ENCODE data around the gene GPR17. TPM values are rescaled to one million over a fixed set of nuclear protein-coding genes. Genes with fewer than 3 reads are reported as not detected.

GPR17 gene
- total and polyA plus RNA-seq, 2 experiments from 2014 or later: not detected

DNA sequence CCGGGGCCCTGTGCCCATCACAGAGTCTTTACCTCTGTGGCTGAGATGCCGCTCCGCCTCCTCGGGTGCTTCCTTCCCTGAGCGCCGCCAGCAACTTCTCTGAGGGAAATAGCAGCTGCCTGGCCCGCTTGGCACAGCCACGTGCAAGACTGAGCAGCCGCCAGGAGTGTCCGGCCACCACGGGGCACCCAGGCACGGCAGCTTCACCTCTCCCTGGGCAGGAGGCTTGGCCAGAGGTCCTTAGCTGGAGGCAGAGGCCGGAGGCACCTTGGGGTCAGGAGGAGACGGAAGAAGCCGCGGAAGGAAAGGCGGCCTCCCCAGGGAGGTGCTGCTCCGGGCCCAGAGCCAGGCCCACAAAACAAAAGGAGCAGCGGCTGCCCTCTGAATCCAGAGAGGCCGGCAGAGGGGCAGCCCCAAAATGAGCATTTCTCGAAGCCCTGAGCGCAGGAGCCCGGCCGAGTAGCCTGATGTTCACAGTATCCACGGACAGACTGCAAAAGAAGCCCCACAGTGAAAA is 35.4 kb downstream of the GPR17 start (continued):
- TF ChIP-seq, protein P1, sequence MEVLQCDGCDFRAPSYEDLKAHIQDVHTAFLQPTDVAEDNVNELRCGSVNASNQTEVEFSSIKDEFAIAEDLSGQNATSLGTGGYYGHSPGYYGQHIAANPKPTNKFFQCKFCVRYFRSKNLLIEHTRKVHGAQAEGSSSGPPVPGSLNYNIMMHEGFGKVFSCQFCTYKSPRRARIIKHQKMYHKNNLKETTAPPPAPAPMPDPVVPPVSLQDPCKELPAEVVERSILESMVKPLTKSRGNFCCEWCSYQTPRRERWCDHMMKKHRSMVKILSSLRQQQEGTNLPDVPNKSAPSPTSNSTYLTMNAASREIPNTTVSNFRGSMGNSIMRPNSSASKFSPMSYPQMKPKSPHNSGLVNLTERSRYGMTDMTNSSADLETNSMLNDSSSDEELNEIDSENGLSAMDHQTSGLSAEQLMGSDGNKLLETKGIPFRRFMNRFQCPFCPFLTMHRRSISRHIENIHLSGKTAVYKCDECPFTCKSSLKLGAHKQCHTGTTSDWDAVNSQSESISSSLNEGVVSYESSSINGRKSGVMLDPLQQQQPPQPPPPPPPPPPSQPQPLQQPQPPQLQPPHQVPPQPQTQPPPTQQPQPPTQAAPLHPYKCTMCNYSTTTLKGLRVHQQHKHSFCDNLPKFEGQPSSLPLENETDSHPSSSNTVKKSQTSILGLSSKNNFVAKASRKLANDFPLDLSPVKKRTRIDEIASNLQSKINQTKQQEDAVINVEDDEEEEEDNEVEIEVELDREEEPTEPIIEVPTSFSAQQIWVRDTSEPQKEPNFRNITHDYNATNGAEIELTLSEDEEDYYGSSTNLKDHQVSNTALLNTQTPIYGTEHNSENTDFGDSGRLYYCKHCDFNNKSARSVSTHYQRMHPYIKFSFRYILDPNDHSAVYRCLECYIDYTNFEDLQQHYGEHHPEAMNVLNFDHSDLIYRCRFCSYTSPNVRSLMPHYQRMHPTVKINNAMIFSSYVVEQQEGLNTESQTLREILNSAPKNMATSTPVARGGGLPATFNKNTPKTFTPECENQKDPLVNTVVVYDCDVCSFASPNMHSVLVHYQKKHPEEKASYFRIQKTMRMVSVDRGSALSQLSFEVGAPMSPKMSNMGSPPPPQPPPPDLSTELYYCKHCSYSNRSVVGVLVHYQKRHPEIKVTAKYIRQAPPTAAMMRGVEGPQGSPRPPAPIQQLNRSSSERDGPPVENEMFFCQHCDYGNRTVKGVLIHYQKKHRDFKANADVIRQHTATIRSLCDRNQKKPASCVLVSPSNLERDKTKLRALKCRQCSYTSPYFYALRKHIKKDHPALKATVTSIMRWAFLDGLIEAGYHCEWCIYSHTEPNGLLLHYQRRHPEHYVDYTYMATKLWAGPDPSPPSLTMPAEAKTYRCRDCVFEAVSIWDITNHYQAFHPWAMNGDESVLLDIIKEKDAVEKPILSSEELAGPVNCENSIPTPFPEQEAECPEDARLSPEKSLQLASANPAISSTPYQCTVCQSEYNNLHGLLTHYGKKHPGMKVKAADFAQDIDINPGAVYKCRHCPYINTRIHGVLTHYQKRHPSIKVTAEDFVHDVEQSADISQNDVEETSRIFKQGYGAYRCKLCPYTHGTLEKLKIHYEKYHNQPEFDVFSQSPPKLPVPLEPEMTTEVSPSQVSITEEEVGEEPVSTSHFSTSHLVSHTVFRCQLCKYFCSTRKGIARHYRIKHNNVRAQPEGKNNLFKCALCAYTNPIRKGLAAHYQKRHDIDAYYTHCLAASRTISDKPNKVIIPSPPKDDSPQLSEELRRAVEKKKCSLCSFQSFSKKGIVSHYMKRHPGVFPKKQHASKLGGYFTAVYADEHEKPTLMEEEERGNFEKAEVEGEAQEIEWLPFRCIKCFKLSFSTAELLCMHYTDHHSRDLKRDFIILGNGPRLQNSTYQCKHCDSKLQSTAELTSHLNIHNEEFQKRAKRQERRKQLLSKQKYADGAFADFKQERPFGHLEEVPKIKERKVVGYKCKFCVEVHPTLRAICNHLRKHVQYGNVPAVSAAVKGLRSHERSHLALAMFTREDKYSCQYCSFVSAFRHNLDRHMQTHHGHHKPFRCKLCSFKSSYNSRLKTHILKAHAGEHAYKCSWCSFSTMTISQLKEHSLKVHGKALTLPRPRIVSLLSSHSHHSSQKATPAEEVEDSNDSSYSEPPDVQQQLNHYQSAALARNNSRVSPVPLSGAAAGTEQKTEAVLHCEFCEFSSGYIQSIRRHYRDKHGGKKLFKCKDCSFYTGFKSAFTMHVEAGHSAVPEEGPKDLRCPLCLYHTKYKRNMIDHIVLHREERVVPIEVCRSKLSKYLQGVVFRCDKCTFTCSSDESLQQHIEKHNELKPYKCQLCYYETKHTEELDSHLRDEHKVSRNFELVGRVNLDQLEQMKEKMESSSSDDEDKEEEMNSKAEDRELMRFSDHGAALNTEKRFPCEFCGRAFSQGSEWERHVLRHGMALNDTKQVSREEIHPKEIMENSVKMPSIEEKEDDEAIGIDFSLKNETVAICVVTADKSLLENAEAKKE (CRISPR knock-in tag; IDR thresholded peaks at IDR 0.05): no peak
- TF ChIP-seq ZNF114 (CRISPR knock-in tag; IDR thresholded peaks at IDR 0.05) (no peak), NANOG (IDR thresholded peaks at IDR 0.05; ENCODE audit: borderline replicate concordance) (no peak), CREB1 (CRISPR knock-in tag; IDR thresholded peaks at IDR 0.05; ENCODE audit: low read depth) (no peak)
- TF ChIP-seq, protein P2, sequence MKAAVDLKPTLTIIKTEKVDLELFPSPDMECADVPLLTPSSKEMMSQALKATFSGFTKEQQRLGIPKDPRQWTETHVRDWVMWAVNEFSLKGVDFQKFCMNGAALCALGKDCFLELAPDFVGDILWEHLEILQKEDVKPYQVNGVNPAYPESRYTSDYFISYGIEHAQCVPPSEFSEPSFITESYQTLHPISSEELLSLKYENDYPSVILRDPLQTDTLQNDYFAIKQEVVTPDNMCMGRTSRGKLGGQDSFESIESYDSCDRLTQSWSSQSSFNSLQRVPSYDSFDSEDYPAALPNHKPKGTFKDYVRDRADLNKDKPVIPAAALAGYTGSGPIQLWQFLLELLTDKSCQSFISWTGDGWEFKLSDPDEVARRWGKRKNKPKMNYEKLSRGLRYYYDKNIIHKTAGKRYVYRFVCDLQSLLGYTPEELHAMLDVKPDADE (IDR thresholded peaks at IDR 0.05): no peak

DNA sequence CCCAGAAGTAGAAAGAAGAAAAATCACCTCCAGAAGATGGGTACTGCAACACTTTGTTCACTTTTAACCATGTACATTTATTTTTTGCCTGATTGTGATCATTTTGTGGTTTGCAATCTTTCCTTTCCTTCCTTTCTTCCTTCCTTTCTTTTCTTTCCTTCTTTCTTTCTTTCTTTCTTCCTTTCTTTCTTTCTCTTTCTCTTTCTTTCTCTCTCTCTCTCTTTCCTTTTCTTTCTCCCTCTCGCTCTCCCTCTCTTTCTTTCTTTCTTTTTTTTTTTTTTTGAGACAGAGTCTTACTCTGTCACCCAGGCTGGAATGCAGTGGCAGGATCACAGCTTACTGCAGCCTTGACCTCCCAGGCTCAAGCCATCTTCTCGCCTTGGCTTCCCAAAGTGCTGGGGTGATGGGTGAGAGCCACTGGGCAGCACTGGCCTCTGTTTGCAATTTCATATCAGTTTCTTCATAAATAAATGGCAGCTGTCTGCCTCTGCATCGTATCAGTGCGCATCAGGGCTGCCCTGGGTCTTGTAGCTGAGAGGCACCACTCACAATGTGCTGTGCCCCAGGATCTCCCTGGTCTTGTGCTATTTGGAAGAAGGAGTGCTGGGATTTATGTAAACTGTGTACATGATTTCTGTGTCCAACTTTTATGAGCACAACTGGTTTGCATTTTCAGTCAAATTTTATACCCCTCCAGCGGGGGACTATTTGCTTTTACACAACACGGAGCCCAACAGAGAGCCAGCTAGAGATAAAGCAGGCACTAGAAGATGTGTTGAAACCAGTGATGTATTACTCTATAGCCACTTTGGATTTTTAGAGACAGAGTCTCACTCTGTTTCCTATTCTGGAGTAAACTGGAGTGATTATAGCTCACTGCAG is 36.3 kb downstream of the GPR17 start:
- Histone ChIP-seq H3F3A (replicated peaks; ENCODE audit: low read depth) (no peaks in the 10 kb centered on the region), H3K9me2 (ENCODE audit: insufficient read depth) (no peaks in the 10 kb centered on the region), H3K4me2 (no peak overlapping the region), H3K27ac (ENCODE audit: low read depth) (no peak overlapping the region; the same call in 1 of the 2 replicates), H3K36me3 (ENCODE audit: insufficient read depth) (no peaks in the 10 kb centered on the region), H2AFZ (peak overlapping the region; percentile 43; the same call in 1 of the 2 replicates), H4K20me1 (replicated peaks; ENCODE audit: insufficient read depth) (no peaks in the 10 kb centered on the region), H3K79me2 (replicated peaks; ENCODE audit: insufficient read depth) (no peaks in the 10 kb centered on the region), H3K27me3 (ENCODE audit: insufficient read depth) (peaks cover 9% of the 10 kb centered on the region; the same call in 1 of the 2 replicates), H3K4me1 (ENCODE audit: insufficient read depth) (no peaks in the 10 kb centered on the region), H3K4me3 (no peak overlapping the region)
- Mint-ChIP-seq H3K9me3 (no peaks in the 10 kb centered on the region), H3K4me3 (no peak overlapping the region), H3K4me1 (peaks cover 2% of the 10 kb centered on the region; the same call in 1 of the 3 replicates), H3K36me3 (ENCODE audit: low read depth) (no peaks in the 10 kb centered on the region), H3K27ac (no peak overlapping the region), H3K27me3 (ENCODE audit: insufficient read depth, low read depth, poor library complexity) (peaks cover 10% of the 10 kb centered on the region)
- no peak for DNase-seq (ENCODE audit: low spot score)
- no peak for ATAC-seq
- TF ChIP-seq, protein P1 (CRISPR knock-in tag; IDR thresholded peaks at IDR 0.05): no peak
- no peak for TF ChIP-seq ZNF331 (CRISPR knock-in tag; IDR thresholded peaks at IDR 0.05; ENCODE audit: low read depth)
- no peak for TF ChIP-seq NANOG (IDR thresholded peaks at IDR 0.05; ENCODE audit: borderline replicate concordance)
- TF ChIP-seq ZNF114 (CRISPR knock-in tag; IDR thresholded peaks at IDR 0.05): no peak

Data from GM23338 (cell line).